Measurements from ENCODE around the gene PRR30.
"Not testable (repeated sequence)": the region's sequence is repeated elsewhere in the genome, so short reads cannot be mapped to it uniquely, and the experiment has no call there.

Gene PRR30

DNA sequence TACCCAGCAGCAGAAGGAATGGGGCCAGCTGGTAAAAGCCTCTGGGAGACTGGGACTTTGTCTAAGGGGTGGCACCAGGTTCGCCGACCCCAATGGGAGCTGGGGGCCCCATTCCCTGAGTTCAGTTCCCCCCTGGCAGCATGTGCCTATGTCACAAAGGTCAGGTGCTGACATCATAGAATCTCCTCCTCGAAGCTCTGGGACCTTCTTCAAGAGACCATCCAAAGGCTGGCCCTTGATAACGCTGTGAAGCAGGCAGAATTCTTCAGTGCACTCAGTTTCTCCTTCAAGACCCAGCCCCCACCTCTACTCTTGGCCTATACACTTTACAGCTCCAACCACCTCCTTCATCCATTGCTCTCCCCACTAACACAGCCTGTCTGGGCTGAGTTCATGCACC, at the start of gene PRR30:
Gene PRR30 (minus strand): TSS at position 101 of the 400 bp plus-strand sequence. CDS start 1,081 bp downstream, outside the sequence.
- DNase-seq, result no peak

DNA sequence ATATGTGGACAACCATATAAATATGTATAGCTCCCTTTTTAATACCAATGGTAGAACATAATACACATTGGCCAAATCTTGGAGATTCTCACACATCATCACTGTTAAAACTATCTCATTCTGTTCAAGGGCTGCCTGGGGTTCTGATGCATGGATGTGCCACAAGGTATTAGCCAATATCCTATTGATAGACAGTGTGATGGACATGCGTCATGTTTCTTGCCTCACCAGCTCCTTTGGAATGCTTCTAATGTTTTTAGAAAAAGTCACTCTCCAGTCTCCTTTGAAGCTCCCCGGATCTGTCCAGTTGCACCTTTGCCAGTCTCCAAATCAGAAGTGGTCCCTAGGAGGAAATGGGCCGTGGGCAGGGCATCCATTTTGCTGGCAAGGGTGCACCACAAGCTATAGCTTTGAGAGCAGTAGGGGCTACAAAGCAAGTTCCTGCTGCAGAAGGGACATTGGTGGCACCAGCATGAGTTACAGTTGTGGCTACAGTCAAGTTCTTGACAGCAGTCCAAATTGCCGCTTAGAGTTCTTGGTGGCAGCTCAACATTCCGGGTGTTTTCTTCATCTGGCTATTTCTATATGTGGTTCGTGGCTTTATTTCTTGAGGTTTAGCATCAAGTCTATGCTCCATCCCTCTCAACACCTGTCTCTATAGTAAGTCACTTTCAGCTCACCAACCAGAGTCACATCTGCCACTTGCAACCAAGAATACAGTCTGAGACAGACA, 47.6 kb upstream of the PRR30 start:
- DNase-seq, result no peak

DNA sequence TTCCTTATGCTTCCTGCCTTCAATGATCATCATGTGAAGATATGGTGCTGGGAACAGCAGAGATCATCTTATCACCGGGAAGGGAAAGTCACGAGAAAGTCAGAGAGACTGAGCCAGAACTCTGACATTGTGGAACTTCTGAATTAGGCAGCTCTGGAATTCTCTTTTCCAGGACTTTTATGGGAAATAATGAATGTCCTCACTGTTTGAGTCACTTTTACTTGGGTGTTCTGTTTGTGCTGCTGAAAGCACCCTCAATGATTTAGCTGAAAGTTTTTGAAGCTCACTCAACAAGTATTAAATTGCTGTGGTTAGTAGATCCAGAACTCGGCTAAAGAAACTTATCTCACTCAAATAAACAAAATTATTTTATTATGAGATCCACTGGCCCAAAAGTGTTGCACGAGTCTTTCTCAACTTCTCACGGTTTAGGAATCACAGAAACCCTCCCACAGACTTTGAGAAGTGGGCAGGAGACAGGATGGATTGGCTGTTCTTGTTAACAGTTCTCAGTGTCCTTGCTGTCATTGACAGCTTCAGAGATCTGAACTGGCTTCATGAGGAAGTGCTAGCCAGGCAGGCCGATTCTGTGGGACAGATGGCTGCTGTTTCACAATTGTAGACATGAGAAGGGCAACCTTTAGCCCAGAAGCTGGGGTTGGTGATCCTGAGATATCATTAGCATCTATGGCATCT, 46.3 kb upstream of the PRR30 start:
- no peak for DNase-seq

- no peak for DNase-seq
Observed at GRCh38 chr2:27184115-27184514, 44.9 kb upstream of the PRR30 start.

DNA sequence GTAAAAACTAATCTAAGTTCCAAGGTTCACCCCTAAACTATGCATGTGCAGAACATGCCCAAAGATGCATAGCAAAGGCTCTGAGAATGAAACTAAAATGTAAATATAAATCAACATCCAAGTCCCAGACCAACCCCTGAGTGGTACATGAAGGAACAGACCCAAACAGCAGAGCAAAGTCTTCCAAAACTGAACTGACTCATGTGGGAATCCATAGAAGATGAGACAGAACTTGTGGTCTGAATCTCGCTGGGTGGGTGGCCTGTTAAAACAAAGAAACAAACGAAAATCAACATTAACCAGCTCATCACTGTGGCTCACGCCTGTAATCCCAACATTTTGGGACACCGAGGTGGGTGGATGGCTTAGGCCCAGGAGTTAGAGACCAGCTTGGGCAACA, 43.1 kb upstream of the PRR30 start:
- no peak for DNase-seq

DNA sequence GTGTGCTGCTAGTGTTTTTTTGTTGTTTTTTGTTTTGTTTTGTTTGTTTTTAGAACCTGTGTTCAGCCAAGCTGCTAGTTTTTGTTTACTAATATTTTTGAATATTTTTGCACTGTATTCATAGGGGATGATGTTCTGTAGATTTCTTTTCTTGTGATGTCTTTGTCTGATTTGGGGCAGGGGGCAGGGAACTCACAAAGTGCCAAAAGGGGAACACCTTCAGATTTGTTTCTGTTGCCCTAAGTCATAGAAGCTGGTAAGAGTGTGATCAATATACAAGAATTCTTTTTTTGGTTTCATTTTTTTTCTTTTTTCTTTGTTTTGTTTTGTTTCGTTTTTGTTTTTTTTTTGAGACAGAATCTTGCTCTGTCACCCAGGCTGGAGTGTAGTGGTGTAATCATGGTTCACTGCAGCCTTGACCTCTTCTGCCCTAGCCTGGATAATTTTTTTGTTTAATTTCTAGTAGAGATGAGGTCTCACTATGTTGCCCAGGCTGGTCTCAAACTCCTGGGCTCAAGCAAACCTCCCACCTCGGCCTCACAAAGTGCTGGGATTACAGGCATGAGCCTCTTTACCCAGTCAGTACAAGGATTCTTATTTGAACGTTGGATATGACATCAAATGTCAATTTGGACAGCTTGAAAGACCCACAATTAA, 40.3 kb upstream of the PRR30 start:
- DNase-seq, result no peak

- DNase-seq, result no peak
Observed at GRCh38 chr2:27178469-27178868, 39.3 kb upstream of the PRR30 start.

DNA sequence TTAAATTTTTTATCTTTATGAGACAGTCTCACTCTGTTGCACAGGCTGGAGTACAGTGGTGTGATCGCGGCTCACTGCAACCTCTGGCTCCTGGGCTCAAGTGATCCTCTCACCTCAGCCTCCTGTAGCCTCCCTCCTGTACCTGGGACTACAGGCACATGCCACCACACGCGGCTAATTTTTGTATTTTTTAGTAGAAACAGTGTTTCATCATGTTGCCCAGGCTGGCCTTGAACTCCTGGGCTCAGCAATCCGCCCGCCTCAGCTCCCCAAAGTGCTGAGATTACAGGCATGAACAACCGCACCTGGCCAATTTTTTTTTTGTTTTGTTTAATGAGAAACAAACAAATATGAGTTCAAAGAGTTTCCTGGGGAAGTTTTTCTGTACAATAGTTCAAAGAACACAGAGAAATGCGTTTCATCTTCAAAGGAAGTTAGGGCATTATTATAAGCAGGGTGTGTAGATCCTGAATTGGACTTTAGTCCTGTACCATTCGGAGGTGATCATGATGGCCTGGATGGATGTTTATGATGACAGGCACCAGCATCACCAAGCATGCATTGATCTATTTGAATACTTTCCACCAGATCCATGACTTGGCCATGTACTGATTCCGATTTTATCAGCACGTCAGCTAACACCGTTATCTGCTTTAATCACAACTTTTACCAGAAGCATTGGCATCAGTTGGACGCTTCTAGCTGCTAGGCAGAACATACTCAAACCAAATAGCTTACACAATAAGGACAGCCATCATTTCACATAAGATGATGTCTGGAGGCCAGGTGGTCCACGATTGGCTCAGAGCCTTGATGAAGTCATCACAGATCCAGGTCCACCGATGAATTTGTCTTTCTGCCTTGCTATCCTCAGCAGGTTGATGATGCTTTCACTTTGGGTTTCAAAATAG, 38.5 kb upstream of the PRR30 start:
- DNase-seq, result no peak

GRCh38 chr2:27175781-27176180, 36.6 kb upstream of the PRR30 start:
- not testable (repeated sequence) for DNase-seq

DNA sequence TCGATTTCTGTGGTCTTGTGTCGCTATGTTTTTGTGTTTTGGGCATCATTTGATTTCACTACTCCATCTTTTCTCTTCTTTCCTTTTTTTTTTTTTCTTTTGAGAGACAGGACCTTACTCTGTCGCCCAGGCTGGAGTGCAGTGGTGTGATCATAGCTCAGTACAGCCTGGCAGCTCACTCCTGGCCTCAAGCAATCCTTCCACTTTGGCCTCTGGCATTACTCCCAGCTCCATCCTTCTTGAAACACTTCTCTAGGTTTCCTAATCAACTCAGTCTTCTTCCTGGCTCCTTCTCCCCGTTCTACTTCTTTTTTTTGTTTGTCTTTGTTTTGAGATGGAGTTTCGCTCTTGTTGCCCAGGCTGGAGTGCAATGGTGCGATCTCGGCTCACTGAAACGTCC, 36.1 kb upstream of the PRR30 start:
- DNase-seq, result no peak

DNA sequence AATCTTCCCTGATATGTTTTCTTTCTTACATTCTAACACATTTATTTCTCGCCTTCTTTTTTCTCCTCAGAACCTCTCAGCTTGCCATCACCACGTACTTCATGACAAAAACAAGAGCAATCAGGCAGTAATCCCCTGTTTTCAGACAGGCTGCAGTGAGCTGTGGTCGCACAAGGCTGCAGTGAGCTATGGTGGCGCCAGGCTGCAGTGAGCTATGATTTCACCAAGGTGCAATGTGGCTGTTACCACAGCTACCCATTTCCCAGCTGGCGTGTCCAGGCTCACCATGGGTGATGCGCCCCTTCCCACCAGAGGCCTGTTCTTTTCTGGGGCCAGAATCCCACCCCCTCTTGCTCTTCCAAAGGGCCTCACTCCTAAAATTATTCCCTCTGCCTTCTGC, 35.4 kb upstream of the PRR30 start:
- no peak for DNase-seq

- DNase-seq, result no peak
Observed at GRCh38 chr2:27171351-27171848, 32.2 kb upstream of the PRR30 start.

DNA sequence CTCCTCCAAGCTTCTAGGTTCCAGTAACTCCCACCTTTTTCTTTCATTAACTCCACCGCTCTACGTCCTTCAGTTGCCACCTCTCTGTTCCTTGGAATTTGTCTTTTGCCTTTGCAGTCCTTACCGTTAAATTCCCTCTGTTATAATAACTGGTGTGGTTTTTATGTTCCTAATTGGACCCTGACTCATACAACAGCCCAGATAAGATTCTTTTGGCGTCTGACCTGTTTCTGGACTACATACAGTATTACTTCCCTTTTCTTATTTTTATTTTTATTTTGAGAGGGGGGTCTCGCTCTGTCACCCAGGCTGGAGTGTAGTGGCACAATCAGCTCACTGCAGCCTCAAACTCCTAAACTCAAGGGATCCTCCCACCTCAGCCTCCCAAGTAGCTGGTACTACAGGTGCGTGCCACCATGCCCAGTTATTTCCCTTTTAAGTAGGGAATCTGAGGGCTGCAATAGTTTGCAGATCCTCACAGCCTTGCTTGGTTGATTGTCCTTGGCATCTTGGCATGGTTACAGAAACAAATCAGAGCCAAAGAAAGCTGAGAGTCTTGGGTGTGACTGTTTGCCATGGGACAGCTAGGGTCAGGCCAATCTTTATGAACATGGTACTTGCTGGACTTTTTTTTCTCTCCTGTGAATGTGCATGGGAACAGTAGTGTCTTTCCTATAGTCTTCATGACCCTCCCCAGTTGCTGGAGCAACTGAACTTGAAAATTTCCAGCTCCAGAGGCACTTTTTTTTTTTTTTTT, 31.5 kb upstream of the PRR30 start:
- no peak for DNase-seq

- no peak for DNase-seq
Observed at GRCh38 chr2:27164960-27165763, 26.0 kb upstream of the PRR30 start.

- no peak for DNase-seq
Observed at GRCh38 chr2:27162151-27163121, 23.2 kb upstream of the PRR30 start.

DNA sequence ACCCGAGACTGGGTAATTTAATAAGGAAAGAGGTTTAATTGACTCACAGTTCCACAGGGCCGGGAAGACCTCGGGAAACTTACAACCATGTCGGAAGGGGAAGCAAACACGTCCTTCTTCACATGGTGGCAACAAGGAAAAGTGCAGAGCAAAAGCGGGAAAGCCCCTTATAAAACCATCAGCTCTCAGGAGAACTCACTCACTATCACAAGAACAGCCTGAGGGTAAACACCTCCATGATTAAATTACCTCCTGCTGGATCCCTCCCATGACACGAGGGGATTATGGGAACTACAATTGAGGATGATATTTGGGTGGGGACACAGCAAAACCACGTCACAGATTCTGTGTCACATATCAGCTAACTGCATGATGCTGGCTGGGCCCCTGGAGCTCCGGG, 21.0 kb upstream of the PRR30 start:
- no peak for DNase-seq

DNA sequence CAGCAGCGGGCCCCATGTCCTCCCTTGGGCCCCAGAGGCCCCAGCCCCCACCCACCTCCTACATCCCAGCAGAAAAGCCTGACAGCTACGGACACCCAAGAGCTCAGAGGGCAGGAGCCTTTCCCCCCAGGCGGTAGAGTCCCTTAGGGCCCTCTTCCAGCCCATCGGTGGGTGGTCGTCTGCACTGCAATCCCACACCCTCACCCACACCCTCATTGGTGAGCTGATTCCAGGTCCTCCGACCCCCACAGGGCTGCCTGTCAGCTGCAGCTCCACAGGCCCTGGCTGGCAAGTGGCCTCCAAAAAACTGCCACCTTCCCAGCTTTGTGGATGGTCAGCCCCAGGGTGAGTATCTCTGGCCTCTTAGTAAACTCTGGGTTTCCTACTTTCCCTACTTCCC, 20.1 kb upstream of the PRR30 start:
- DNase-seq, result no peak

DNA sequence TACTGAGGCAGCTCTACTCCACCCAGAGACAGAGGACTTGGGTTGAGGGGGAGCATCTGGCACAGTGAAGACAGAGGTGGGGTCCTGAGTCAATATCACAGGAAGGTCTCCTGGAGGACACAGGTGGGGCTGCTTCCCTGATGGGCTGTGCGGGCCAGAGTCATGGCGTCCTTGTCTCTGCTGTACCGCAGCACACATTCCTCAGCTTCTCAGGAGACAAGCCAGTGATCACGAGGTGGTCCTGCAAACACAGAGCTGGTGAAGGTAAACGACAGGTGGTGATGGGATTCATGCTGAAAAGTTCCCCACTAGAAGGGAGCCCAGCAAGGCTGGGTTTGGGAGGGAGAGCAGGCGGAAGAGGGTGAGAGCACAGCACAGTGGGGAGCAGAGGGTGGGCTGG, 19.3 kb upstream of the PRR30 start:
- no peak for DNase-seq

- no peak for DNase-seq
Observed at GRCh38 chr2:27155069-27155520, 15.9 kb upstream of the PRR30 start.

GRCh38 chr2:27154488-27154887, 15.3 kb upstream of the PRR30 start:
- no peak for DNase-seq
